Subcutaneous adipose tissue (tissue), 4 donors: ENCODE measurements around the gene MAPK10. TPM values are rescaled to one million over a fixed set of nuclear protein-coding genes. Genes with fewer than 3 reads are reported as not detected.

Source experiments
- total RNA-seq, 4 donors: library from RNA; depleted of rRNA; stranded (reverse); fragments of >200 nt; gene quantifications; one replicate each; pipeline ENCODE4 v1.1.0, GENCODE V29; 2016
- TF ChIP-seq, protein P1 (sequence below): fragments of 450-650 bp; IDR thresholded peaks from one replicate; pipeline ENCODE4 v1.5.1; 2016; ENCODE audit warnings: low read depth, mild to moderate bottlenecking, control low read depth, antibody characterized with exemption, moderate library complexity

MAPK10 gene
- total RNA-seq, 4 donors from 2014 or later, result 12.9 to 61.6 (median 34.8) TPM

DNA sequence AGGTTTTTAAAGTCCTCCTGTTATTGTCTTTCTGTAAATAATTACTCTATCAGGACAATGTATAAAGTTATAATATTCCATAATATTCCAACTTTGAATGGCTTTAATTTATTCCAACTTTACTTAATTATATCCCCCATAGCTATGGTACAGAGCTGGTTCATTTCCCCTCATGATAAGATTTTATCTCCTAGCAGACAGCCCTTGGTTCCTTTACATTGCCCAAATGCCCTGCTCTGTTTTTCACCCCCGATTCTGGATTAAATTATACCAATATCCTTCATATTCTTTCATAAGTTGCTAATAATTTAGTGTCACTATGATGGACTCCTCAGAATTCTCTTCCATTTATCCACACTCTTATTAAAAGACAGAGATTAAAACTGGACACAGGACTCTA is 340.5 kb downstream of the MAPK10 start:
- TF ChIP-seq, protein P1, sequence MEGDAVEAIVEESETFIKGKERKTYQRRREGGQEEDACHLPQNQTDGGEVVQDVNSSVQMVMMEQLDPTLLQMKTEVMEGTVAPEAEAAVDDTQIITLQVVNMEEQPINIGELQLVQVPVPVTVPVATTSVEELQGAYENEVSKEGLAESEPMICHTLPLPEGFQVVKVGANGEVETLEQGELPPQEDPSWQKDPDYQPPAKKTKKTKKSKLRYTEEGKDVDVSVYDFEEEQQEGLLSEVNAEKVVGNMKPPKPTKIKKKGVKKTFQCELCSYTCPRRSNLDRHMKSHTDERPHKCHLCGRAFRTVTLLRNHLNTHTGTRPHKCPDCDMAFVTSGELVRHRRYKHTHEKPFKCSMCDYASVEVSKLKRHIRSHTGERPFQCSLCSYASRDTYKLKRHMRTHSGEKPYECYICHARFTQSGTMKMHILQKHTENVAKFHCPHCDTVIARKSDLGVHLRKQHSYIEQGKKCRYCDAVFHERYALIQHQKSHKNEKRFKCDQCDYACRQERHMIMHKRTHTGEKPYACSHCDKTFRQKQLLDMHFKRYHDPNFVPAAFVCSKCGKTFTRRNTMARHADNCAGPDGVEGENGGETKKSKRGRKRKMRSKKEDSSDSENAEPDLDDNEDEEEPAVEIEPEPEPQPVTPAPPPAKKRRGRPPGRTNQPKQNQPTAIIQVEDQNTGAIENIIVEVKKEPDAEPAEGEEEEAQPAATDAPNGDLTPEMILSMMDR, result no peak

DNA sequence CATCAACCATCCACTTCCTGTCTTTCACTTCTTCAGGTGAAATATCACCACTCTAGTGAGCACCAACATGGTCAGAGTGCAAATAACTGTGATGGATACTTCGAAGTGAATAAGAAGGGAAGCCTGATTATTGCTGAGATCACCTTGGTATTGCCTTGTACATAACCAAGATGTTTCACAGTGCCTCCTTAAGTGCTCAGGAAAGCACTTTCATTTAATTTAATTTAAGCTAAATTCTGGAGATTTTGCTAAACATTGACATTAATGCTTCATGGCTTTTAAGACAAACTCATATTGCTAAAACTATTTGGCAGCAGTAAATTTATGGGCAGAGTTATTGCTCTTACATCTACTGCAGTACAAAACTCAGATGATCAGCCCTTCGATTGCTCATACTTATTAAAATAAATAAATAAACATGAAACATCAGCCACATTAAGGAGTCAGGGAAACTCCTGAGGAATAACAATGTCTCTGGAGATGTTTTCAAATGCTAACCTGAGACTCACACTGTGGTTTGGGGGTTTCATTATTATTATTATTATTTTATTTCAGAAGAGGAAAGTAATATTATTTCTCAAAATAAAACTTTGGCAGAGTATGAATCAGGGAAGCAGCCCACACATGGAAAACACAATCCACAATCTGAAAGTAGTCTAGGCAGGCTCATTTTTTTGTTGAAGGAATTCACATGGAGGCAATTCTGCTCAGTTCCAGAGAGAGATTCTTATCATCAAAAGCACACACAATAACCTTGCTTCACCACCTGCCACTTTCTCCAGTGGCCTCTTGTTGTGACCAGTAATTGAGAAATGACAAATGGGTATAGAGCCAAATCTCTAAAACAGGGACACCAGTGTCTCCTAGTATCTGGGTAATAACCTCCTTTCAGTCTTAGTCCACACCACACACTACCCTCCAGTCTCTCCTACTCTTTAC is 344.2 kb downstream of the MAPK10 start:
- TF ChIP-seq, protein P1, result no peak

DNA sequence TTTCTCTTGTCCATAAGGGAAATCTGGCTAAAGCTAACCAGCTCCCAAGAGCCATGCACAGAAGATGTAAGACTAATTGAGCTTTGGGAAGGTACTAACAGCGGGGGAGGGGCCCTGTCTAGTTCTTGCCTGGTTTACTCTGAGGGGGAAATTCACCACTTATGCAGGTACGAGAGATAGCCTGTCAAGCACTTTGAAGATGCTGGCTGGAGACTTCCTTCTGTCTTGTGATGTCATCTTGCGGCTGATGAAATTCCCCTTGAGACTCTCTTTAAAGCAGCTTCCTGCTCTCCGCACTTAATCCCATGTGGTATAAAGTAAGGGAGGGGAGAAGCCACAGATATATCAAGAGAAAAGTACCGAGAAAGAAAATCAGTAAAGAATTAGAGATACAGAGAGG is 345.3 kb downstream of the MAPK10 start:
- TF ChIP-seq, protein P1, result no peak

DNA sequence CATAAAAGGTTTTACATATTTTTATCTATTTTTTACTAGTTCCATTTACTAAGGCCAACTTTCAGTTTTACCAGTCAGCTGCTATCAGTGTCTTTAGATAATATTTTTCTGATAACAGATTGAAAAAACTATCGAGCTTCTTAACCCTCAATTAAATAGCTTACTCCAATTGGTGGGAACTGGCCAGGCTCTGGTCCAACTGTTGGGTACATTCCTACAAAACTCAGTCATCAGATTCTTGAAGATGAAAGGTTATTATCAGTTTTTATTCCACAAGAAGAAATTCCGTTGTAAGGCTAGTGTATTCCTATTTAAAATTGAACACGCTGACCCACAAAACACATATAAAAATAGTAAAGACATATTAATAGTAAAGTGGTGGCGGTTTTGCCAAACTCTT is 346.2 kb downstream of the MAPK10 start:
- TF ChIP-seq, protein P1, result no peak

DNA sequence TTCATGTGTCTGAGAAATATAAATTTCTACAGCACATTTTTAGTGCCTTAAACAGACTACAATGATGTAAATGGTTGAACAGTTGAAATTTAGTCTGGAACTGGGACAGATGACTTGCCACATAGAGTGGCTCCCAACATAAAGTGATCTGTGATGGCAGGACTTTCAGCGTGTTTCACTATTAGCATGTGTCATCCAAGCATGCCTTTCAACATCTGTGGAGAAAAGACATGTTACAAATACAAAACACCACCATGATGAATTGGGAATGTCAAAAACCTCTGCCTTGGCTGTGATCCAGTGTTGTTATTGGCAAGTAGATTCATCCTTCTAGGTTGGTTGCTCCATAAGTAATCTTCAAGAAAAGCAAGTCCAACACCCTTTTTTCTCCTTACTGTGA is 348.7 kb downstream of the MAPK10 start:
- TF ChIP-seq, protein P1, result no peak

DNA sequence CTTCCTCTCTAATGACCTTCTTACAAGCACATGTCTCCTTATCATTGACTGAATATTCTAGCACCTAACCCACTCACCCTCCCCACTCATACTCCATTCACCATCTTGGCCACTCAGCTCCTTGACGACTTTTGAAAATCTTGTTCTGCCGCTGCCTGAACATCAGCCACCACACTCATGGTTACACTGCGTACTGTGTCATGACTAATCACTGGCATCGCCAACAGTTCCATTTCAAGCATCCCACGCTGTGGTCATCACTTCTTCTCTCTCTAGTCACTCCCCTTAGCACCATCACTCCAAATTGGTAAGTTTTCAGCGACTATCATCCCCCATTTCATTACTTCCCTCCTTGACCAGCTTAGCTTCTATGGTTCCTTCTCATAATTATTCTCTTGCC is 352.8 kb downstream of the MAPK10 start:
- TF ChIP-seq, protein P1, result no peak

DNA sequence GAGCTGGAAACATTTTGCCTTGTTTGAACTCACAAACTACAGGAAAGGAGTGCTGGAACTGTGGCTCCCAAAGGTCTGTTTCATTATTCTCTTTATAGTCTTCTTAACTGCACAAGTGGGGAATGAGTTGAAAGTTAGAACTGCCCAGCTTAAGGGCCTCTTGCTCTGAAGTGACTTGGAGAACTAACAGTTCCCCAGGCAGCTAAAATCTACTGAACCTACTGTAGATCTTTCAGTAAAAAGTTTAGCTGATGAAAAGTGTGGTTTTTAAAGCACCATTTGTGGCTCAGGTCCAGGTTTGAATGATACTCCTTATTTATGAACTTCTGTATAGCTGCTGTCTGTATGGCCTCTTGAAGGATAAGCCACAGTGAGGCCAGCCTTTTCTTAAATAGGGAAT is 353.8 kb downstream of the MAPK10 start:
- TF ChIP-seq, protein P1, result no peak
